GM03348 (cell line): ENCODE data around the gene FBXL2.
"Not testable (repeated sequence)": the region's sequence is repeated elsewhere in the genome, so short reads cannot be mapped to it uniquely, and the experiment has no call there.

Experiments
- DNase-seq: peaks from one replicate; pipeline ENCODE4 v3.0.0; 2012; ENCODE audit warnings: low spot score

FBXL2 gene

GRCh38 chr3:33388374-33389100, 111.3 kb downstream of the FBXL2 start:
- DNase-seq, result no peak

DNA sequence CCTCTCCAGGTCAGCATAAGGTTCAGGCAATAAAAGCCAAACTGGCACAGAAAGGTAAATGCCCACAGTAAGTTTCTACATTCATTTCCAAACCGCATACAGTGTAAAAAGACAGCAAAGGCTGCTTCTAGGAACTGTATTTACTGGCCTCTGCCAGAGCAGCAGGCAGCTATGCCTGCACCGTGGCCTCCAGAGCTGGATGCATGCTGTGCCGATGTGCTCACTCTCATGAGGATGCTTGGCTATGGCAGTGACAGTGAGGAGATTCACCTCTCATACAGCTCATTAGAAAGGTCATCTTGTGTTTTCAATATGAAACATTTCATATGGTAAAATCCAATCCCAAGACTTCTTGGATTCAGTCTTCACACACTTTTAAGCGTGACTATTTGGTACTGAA, 112.7 kb downstream of the FBXL2 start:
- DNase-seq, result no peak

DNA sequence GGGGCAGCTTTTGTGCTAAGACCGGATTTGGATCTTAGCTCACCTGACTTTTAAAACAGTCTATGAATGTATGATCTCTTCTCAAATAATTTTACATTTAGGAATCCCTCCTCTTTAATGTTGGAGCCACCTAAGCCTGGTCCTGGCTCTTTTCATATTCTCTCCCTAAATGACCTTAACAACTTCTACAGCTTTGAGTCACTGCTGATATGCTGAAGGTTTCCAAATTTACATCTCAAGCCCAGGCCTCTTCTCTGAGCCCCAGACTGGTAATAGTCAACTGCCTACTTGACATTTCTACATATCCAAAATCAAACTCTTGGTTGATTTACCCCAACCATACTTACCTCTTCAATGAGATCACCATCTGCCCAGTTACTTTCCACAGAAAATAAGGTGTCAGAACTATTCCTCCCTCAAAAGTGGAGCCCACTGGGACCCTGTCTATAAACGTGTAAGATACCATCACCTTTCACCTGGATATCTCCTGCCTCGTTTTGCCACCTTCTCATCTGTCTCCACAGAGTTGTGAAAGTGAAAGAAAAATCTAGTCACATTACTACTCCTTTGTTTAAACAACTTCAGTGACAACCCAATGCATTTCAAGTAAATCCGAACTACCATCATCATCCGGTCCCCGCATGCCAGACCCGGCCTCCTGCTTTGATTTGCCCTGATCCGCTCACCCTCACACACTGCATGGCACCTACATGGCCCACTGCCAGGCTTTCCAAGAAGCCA, 114.2 kb downstream of the FBXL2 start:
- DNase-seq, result no peak

DNA sequence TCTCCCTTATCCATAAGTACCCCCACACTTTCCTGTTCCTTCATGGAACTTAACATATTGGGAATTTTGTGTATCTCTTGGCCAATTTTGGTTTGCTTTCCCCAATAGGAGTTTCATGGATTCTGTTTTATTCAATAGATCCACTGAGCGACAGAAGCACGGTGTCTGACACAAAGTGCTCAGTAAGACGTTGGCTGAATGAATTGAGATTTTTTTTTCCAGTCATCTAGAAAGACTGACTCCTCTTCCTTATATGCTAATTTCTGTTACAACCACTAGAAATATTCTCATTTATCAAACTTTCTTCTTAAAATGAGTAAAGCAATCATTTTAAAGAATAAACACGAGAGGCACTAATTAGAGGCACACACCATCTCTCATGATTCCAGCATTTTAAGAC, 114.9 kb downstream of the FBXL2 start:
- DNase-seq, result no peak

DNA sequence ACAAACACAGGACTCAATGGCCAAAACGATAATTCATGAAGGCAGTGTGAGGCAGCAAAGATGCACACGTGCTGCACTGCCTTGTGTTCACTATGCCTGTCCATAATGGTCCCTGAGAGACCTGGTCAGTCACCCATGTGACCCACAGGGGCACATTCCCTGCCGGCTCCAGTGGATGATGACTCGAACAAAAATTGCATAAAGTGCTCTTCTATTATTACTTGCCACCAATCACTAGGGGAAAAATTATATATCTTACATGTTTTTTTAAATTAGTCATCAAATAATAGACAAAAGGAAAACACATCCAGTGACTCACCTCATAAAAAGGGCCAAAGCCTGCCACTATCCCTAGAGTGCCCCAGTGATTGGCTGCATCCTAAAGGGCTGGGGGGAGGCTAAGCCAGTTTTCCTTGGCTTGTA, 115.5 kb downstream of the FBXL2 start:
- peak; percentile 90 for DNase-seq

DNA sequence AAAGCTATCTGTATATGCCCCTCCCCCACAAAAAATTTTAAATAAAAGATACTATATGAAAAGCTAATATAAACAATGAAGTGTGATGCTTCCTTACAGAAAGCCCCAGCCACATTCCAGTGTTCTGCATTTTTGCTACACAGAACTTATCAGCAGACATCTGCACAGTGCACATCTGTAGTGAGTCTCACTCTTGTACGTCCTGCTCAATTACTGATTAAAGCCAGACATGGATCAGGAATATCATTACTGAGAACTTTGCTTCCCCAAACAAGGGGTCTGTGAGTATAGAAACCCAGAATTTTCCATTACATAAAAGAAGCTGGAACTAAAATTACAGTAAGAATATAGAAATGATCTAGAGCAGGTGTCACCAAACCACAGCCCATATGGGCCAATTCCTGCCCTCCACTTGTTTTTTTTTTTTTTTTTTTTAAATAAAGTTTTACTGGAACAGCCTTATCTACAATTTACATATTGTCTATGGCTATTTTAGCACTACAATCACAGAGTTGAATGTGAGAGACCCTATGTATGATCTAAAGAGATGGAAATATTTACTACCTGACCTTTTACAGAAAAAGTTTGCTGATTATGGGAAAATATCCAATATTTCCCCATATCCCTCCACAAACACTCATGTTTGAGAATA, 117.3 kb downstream of the FBXL2 start:
- no peak for DNase-seq

DNA sequence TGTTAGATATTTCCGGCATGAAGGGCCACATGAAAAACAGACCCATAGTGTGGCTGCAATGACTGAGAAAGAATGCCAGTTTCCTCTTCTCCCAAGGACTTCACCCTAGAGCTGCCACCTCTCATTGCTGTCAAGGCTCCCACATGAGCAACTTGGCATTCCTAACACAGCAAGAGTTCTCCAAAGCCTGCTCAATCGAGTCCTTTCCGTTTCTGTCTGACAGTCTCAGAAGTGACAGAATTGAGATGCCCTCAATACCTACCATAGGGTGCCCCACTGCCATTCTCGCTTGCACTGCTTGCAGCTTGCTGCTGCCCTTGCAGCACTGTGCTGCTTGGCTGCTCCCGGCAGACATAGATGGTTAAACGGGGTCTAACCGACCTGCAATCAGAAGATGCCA, 118.7 kb downstream of the FBXL2 start:
- DNase-seq, result no peak

DNA sequence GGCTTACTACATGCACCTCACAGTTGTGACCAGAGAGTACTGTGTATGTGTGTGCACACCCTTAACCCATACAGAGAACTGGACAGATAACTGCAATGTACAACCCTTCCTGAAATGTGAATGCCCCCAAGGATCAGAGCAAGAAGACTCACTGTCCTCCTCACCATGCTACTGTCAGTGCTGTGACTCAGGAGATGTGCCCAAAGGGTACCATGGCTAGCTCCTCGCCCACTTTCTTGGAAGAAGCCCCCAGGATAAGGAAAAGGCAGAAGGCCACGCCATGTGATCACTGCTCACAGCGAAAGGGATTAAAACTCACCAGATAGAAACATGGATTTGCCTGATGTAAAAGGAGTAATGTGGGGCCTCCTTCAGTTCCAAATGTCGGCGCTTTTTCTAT, 121.2 kb downstream of the FBXL2 start:
- DNase-seq, result no peak

DNA sequence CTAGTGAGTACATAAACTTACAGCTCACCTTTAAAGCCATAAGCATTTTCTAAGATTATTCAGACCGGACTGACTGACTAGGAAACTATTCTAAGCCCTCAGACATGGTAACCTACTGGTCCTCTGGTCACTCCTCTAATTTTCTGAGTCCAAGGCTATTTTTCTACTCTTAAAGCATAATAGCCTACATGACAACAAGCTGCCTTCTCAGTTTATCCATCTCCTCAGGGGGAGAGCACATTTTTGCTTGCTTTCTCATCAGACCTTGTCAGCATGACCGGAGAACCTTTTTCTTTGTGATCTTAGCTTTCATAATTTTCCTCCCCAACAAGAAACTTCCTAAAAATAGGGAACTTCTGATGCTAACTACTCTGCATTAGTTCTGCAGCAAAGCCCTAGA, 124.5 kb downstream of the FBXL2 start:
- no peak for DNase-seq

GRCh38 chr3:33402936-33403335, 125.7 kb downstream of the FBXL2 start:
- no peak for DNase-seq

DNA sequence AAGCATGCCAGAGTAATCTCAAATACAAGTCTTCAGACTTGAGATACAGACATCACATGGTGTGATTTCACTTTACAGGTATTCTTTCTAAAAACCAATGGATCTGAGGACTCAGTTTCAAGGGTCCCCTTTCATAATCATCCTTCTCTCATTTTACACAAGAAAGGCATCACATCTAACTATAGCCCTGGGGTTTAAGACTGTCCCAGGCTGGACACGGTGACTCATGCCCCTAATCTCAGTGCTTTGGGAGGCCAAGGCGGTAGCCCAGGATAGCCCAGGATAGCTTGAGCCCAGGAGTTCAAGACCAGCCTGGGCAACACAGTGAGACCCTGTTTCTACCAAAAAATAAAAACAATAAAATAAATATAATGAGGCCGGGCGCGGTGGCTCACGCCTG, 126.5 kb downstream of the FBXL2 start:
- no peak for DNase-seq

GRCh38 chr3:33410816-33411215, 133.6 kb downstream of the FBXL2 start:
- DNase-seq, result not testable (repeated sequence)

DNA sequence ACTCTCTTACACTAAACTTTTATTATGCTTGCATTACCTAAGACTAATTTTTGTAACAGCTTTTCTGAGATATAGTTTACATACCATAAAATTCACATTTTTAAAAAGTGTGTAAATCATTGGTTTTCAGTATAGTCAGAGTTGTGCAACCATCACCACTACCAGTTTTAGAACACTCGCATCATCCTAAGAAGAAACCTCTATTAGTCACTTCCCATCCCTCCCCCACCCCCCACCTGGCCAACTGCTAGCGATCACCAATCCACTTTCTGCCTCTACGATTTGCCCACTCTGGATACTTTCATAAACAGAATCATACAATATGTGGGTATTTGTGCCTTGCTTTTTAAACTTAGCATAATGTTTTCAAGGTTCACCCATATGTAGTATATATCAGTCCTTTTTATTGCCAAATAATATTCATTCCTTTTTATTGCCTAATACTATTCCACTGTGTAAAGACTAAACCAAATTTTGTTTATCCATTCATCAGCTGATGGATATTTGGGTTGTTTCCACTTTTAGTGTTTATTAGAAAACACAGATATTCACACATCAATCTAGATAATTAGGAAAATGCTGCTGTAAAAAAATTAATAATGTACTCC, 139.9 kb downstream of the FBXL2 start:
- no peak for DNase-seq

DNA sequence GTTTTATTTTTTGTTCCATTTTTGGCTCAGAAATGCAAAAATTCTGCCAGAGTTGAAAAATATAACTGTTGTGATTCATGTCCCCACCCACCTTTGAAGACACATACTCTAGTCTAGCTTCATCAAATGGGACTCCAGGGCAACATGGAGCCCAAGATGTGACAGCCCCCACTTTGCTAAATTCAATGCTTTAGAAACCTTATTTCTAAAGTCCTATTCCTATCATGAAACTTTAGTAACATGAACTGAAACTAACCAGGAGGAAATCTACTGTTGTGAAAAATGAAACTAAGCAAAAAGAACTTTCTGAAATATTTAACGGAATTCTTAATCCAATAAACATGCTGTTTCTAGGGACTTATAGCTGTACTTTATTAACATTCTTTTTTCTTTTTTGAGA, 142.7 kb downstream of the FBXL2 start:
- no peak for DNase-seq

DNA sequence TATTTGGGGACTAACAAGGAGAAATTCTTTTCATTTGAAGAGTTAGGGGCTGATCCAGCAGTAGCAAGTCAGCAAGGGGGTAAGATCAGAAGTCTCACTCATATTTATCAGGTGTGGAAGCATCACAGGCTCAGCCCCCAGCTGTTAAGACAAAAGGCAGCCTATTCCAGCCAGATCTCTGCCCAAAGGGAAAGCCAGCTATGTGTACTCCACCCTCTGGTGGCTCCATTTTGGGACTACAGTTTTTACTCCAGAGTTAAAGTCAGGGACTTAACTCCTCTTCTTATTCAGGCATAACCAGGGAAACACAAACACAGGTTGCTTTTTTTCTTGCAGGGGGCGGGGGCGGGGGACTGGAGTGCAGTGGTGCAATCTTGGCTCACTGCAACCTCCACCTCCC, 143.7 kb downstream of the FBXL2 start:
- DNase-seq, result no peak

DNA sequence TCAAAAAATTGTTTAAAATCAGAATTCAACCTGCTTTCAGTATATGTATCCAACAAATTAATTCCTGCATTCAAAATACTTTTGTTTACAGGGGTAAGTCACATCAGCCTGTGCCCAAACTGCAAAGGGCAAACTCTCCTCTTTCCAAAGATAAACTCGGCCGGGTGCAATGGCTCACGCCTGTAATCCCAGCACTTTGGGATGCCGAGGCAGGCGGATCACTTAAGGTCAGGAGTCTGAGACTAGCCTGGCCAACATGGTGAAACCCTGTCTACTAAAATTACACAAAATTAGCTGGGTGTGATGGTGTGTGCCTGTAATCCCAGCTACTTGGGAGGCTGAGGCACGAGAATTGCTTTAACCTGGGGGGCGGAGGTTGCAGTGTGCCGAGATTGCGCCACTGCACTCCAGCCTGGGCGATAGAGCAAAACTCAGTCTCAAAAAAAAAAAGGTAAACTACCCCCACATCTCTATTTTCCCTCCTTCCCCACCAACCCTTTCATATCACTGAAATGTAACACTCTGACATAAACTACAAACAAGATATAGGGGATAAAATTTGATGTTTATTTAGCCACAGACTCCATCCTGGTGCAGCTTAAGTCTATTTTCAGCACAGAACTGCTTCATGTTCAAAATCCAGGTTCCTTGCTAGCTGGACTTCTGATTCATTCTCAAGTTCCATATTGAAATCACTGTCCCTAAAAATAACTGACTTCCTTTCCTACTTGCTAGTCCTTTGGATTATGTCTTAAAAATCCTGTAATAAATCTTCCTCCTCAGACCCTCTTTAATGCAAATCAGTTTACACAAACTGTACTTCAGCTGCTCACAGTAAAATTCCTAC, 147.6 kb downstream of the FBXL2 start:
- no peak for DNase-seq

- no peak for DNase-seq
Observed at GRCh38 chr3:33425453-33425852, 148.2 kb downstream of the FBXL2 start.

GRCh38 chr3:33426068-33426467, 148.8 kb downstream of the FBXL2 start:
- no peak for DNase-seq

- DNase-seq, result no peak
Observed at GRCh38 chr3:33426630-33427317, 149.5 kb downstream of the FBXL2 start.

DNA sequence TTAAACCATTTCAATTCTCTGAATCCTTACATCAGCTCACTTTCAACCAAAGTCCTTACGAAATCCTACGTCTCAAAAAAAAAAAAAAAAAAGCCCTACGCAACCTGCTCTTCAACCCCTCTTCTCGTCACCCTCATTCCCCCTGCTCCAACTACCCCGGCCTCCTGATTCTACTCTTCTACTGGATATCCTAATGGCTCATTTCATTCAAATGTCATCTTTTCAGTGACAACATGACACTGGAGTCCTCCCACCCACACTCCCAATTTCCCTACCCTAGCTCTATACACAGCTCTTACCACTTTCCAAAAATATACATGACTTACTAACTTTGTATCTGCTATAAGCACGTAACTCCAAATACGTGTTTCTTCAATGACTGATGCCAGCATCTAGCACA, 151.5 kb downstream of the FBXL2 start:
- no peak for DNase-seq

- DNase-seq, result not testable (repeated sequence)
Observed at GRCh38 chr3:33429306-33429705, 152.1 kb downstream of the FBXL2 start.
